ENCODE measurements around the gene PNMA3.
"Not testable (repeated sequence)": the region's sequence is repeated elsewhere in the genome, so short reads cannot be mapped to it uniquely, and the experiment has no call there.

PNMA3 gene

GRCh38 chrX:153074262-153074899, 18.1 kb downstream of the PNMA3 start:
- POLR2A ChIA-PET = no interaction called here
- CTCF ChIA-PET = no interaction called here
- H3K4me3 ChIP-seq (ENCODE audit: low read depth, low read length) = no peak overlapping the region
- no peak for DNase-seq (ENCODE audit: low read depth, low spot score)
- no peak for TF ChIP-seq CTCF (IDR thresholded peaks at IDR 0.05; ENCODE audit: insufficient read depth, low read length, missing control alignments)

GRCh38 chrX:153074935-153075334, 18.7 kb downstream of the PNMA3 start:
- H3K4me3 ChIP-seq (ENCODE audit: low read depth, low read length) = no peak overlapping the region
- no peak for DNase-seq (ENCODE audit: low read depth, low spot score)
- POLR2A ChIA-PET = no interaction called here
- CTCF ChIA-PET = no interaction called here
- TF ChIP-seq CTCF (IDR thresholded peaks at IDR 0.05; ENCODE audit: insufficient read depth, low read length, missing control alignments) = no peak

- ChIA-PET CTCF (no interaction called here), POLR2A (no interaction called here)
- TF ChIP-seq CTCF (IDR thresholded peaks at IDR 0.05; ENCODE audit: insufficient read depth, low read length, missing control alignments) = no peak
- DNase-seq (ENCODE audit: low read depth, low spot score) = no peak
- no peak overlapping the region for H3K4me3 ChIP-seq (ENCODE audit: low read depth, low read length)
Observed at GRCh38 chrX:153075366-153075765, 19.1 kb downstream of the PNMA3 start.

GRCh38 chrX:153077437-153078135, 21.3 kb downstream of the PNMA3 start:
- CTCF ChIA-PET; DNase-seq (ENCODE audit: low read depth, low spot score); POLR2A ChIA-PET; H3K4me3 ChIP-seq (ENCODE audit: low read depth, low read length): not testable (repeated sequence)

- H3K4me3 ChIP-seq (ENCODE audit: low read depth, low read length); DNase-seq (ENCODE audit: low read depth, low spot score); CTCF ChIA-PET; POLR2A ChIA-PET: not testable (repeated sequence)
Observed at GRCh38 chrX:153083238-153083923, 27.1 kb downstream of the PNMA3 start.

GRCh38 chrX:153102418-153102817, 46.1 kb downstream of the PNMA3 start:
- DNase-seq (ENCODE audit: low read depth, low spot score) = no peak
- TF ChIP-seq CTCF (IDR thresholded peaks at IDR 0.05; ENCODE audit: insufficient read depth, low read length, missing control alignments) = no peak
- POLR2A ChIA-PET = no interaction called here
- CTCF ChIA-PET = no interaction called here
- no peak overlapping the region for H3K4me3 ChIP-seq (ENCODE audit: low read depth, low read length)

- CTCF ChIA-PET; DNase-seq (ENCODE audit: low read depth, low spot score); H3K4me3 ChIP-seq (ENCODE audit: low read depth, low read length); POLR2A ChIA-PET: not testable (repeated sequence)
Observed at GRCh38 chrX:153104959-153105358, 48.7 kb downstream of the PNMA3 start.

- CTCF ChIA-PET; POLR2A ChIA-PET; DNase-seq (ENCODE audit: low read depth, low spot score); H3K4me3 ChIP-seq (ENCODE audit: low read depth, low read length): not testable (repeated sequence)
Observed at GRCh38 chrX:153106092-153106801, 50.0 kb downstream of the PNMA3 start.

Measured in AG04449 (cell line).